Astrocyte of the hippocampus (primary cell): ENCODE data around the gene RNU2-63P.
"Not testable (repeated sequence)": the region's sequence is repeated elsewhere in the genome, so short reads cannot be mapped to it uniquely, and the experiment has no call there.

Source experiments
- DNase-seq: peaks from one replicate; pipeline ENCODE4 v3.0.0; 2011; ENCODE audit warnings: low read depth, low spot score

The RNU2-63P gene

GRCh38 chr2:88016086-88016959 lies at the start of gene RNU2-63P:
TSS of gene RNU2-63P (minus strand) at chr2:88016547.
- DNase-seq = peak; percentile 87

- DNase-seq = no peak
These were observed 44.9 kb upstream of the RNU2-63P start for GRCh38 chr2:88061295-88061694.

DNA sequence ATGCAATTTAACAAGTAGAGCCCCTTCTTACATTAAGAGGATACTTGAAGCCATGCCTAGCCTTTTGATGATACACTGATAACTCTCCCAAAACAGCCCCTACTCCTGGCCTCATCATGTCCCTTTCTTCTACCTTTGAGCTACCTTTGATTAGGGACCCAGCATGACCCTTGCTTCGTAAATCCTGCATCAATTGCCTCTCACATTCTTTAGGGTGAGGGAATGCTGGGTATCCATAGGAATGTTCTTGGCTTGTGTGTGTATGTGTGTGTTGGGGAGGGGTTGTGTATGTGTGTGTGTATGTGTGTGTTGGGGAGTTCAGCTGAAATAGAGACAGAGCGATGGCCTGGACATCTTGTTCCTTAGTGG lies 44.5 kb upstream of the RNU2-63P start:
- no peak for DNase-seq

DNA sequence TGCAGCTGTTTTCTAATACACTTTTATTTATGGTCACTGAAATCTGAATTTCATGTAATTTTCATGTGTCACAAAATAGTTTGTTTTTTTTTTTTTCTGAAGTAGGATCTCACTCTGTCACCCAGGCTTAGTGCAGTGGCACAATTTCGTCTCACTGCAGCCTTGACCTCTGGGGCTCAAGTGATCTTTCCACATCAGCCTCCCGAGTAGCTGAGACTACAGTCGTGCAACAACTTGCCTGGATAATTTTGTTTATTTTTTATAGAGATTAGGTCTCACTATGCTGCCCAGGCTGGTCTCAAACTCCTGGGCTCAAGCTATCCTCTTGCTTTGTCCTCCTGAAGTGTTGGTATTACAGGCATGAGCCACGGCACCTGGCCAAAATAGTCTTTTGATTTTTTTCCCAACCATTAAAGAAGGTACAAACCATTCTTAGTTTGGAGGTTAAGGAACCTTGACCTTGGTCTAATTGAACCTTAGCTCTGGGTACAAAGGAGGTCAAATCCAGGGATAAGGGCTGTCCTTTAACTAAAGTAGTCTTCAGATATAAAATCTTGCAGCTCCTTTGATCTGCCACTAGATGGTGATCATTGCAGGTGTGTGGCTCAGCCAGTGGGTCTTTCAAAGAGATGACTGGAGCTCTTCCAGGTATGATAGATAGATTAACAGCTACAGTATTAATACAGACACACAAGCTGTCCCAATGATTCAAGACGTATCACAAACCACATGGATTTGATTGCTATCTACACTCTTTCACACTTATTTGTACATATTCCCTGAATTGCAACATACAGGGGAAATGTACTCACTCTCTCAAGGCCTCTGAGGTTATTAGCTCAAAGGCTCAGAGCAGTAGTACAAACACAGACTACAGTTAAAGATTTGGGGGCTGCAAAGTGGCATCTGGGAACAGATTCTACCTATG lies 43.9 kb upstream of the RNU2-63P start:
- peak; percentile 59 for DNase-seq

DNA sequence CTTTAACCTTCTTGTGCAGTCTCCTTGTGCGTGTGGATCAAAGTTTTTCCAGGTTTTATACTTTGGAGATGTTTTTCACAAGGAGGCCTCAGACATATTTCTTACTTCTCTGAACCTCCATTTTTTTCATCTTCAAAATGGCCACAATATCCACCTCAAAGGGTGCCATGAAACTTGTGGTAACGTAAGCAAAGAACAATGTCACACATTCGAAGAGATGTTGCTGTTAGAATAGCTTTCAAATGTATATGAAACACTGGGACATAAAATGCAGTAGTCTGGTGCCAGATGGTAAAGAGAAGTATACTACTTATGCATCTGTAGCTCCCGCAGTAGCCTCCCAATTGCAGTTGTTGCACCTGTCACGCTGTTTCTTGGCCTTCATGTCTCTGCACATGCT lies 41.8 kb upstream of the RNU2-63P start:
- no peak for DNase-seq

DNA sequence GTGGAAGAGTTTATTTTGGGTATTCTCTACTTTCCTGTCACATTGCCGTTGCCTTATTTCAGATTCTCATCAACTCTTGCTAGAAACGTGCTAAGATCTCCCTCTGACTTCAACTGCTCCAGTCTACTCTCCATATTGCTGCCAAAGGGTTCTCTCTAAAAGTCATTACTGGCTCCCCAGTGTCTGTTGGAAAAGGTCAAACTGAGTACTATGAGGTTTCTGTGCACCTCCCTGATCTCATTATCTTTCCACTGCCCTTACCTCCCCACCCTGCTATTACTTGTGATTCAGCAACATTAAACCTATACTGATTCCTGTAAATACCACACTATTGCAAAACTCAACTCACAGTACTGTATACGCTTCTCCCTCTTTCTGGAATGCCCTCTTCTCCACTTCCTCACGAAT lies 41.1 kb upstream of the RNU2-63P start:
- DNase-seq = no peak

- DNase-seq = peak; percentile 99
These were observed 39.2 kb upstream of the RNU2-63P start, which contains the start of gene KRCC1 for GRCh38 chr2:88055371-88056128. TSS of gene KRCC1 (minus strand) at chr2:88055783. CDS start at chr2:88028563, 27,220 bp downstream.

- DNase-seq = no peak
These were observed 38.5 kb upstream of the RNU2-63P start for GRCh38 chr2:88054782-88055370.

DNA sequence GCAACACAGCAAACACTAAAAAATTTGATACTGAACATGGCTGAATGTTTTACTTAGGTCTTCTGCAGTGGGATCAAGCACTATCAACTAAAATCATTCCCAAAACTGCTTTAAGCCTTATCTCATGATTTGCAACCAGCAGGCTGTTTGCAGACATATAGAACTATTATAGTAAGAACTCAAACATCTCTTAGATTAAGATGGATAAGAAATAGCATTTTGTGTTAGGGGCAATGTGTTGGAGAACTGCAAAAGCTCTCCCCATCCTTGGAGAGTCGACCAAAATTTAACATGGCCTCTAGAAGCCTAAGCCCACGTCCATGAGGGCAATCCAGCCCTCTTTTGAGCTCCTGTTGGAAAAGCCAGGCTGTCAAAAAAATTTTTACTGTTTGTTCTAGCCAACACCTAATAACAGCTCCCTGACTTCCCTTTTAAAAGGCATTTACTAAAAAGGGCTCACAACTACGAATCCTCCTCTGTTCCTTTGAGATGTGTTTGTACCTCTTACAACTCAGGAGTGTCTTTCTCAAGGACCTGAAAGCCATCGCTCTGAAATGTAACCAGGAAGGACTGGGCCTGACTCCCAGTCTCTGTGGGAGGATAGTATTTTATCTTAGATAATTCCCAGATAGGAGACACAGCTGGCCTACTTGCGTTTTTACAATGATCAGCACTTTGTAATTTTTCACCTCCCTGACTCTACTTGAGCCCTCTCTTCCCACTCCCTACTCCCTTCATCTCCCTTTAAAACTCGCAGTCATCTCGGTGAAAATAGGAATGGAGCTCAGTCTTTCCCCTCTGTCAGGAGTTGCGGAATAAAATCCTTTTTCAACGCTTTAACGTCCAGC lies 37.8 kb upstream of the RNU2-63P start:
- DNase-seq = peak; percentile 10

GRCh38 chr2:88053296-88053695 lies 36.9 kb upstream of the RNU2-63P start:
- peak; percentile 35 for DNase-seq

- no peak for DNase-seq
These were observed 35.4 kb upstream of the RNU2-63P start for GRCh38 chr2:88051792-88052191.

DNA sequence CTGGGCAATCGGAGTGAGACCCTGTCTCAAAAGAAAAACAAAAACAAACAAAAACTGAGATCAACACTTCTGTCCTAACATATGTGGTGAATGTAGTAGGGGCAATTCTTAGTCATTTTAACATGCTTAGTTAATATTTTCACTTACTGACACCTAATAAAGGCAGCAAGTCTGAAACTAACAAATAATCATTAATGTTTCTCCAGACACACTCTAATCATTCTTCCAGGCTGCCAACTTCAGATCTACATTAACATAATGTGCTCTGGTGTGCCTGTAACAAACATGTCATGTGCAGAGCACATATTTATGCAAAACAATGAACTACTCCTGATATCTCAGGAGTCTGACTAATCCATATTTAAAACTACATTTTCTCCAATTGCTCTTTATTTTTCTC lies 33.3 kb upstream of the RNU2-63P start:
- DNase-seq = no peak

DNA sequence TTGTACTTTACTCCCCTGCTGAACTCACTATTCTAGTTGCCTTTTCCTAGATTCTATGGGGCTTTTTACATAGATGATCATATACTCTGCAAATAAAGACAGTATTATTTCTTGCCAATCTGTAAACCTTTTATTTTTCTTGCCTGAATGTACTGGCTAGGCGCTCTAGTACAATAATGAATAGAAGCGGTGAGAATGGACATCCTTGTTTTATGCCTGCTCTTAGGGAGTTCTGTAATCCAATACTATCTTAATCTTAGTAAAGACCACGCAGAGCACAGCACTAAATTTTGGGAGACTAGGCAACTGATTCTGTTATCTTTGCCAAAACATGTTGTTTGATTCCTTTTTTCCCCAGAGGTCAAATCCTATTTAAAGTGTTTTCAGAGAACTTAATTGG lies 32.2 kb upstream of the RNU2-63P start:
- no peak for DNase-seq

GRCh38 chr2:88045561-88045960 lies 29.2 kb upstream of the RNU2-63P start:
- DNase-seq = not testable (repeated sequence)

DNA sequence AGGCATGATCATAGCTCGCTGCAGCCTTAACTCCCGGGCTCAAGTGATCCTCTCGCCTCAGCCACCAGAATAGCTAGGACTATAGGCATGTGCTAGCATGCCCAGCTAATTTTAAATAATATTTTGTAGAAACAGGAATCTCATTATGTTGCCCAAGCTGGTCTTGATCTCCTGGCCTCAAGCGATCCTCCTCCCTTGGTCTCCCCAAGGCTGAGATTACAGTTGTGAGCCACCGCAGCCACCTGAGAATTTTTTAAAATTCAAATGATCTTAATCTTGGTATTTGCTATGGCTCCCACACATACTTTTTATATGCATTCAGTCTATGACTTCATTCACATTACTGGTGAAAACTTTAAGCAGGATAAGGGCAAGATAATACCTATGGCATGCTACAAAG lies 26.1 kb upstream of the RNU2-63P start:
- DNase-seq = no peak

GRCh38 chr2:88038263-88039105 lies 22.1 kb upstream of the RNU2-63P start:
- DNase-seq = peak; percentile 65

DNA sequence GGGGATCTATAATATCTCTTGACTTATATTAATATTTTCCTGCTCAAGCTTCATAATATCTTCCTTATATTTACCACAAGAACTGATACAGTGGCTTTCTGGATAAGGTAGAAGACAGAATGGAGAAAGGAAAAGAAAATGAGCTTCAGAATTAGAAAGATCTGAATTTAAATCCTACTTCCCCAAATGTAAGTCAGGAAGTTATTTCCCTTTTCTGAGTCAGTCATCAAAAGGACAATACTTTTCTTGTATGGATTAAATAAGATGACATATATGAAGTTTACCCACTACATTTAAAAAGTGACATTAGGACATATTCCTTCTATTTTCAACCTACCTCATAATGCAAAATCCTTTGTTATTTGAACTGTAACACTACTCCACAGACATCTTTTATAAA lies 20.3 kb upstream of the RNU2-63P start:
- no peak for DNase-seq

- DNase-seq = no peak
These were observed 19.8 kb upstream of the RNU2-63P start for GRCh38 chr2:88036182-88036581.

- DNase-seq = no peak
These were observed 15.8 kb upstream of the RNU2-63P start for GRCh38 chr2:88032070-88032702.
